Endothelial cell of umbilical vein (primary cell): Measurements from ENCODE around the gene GPR180.

Experiments
- EZH2 ChIP-seq: IDR thresholded peaks from 2 replicates; pipeline ENCODE4 v1.6.1; 2012; ENCODE audit warnings: borderline replicate concordance, low read depth, mild to moderate bottlenecking, moderate library complexity, low read length, inconsistent platforms; ENCODE audit not compliant: severe bottlenecking
- FOS ChIP-seq: IDR thresholded peaks from 2 replicates; pipeline ENCODE4 v1.6.1; 2011; ENCODE audit warnings: mild to moderate bottlenecking, low read length, moderate library complexity, borderline replicate concordance; ENCODE audit not compliant: insufficient read depth
- GATA2 ChIP-seq: IDR thresholded peaks from 2 replicates; pipeline ENCODE4 v1.7.0; 2011; ENCODE audit warnings: low read depth, mild to moderate bottlenecking, moderate library complexity, mixed read lengths, low read length; ENCODE audit not compliant: insufficient read length, insufficient read depth
- MAX ChIP-seq: IDR thresholded peaks from 2 replicates; pipeline ENCODE4 v1.6.1; 2011; ENCODE audit not compliant: insufficient read depth, insufficient read length
- MYC ChIP-seq: IDR thresholded peaks from one replicate; pipeline ENCODE4 v1.6.1; 2011; ENCODE audit warnings: mild to moderate bottlenecking, low read depth, low read length
- POLR2A ChIP-seq: IDR thresholded peaks from 2 replicates; pipeline ENCODE4 v1.6.1; 2012; ENCODE audit warnings: low read depth, mild to moderate bottlenecking, control low read depth, low read length
- POLR2AphosphoS5 ChIP-seq: IDR thresholded peaks from 2 replicates; pipeline ENCODE4 v1.6.1; 2012; ENCODE audit warnings: low read depth, mild to moderate bottlenecking, control low read depth, low read length, moderate library complexity; ENCODE audit not compliant: insufficient read depth
- TF ChIP-seq, protein P1 (sequence below), 2 donors: IDR thresholded peaks; 1 replicate in 1 of 2; 2 replicates in 1 of 2; pipeline ENCODE4 v1.5.1; 2011; ENCODE audit warnings: low read length in 2 of 2, mild to moderate bottlenecking in 2 of 2, moderate library complexity in 2 of 2, control low read depth in 1 of 2, inconsistent platforms in 1 of 2, low read depth in 1 of 2; ENCODE audit not compliant: insufficient read depth in 1 of 2; ENCODE audit errors: extremely low read depth in 1 of 2

- TF ChIP-seq, protein P1, sequence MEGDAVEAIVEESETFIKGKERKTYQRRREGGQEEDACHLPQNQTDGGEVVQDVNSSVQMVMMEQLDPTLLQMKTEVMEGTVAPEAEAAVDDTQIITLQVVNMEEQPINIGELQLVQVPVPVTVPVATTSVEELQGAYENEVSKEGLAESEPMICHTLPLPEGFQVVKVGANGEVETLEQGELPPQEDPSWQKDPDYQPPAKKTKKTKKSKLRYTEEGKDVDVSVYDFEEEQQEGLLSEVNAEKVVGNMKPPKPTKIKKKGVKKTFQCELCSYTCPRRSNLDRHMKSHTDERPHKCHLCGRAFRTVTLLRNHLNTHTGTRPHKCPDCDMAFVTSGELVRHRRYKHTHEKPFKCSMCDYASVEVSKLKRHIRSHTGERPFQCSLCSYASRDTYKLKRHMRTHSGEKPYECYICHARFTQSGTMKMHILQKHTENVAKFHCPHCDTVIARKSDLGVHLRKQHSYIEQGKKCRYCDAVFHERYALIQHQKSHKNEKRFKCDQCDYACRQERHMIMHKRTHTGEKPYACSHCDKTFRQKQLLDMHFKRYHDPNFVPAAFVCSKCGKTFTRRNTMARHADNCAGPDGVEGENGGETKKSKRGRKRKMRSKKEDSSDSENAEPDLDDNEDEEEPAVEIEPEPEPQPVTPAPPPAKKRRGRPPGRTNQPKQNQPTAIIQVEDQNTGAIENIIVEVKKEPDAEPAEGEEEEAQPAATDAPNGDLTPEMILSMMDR (IDR thresholded peaks at IDR 0.05; ENCODE audit: extremely low read depth in 1 of 2, insufficient read depth in 1 of 2, low read depth in 1 of 2, low read length in 2 of 2): no peak
- no peak for TF ChIP-seq MYC
- no peak for TF ChIP-seq POLR2A
- TF ChIP-seq MAX: no peak
- no peak for TF ChIP-seq EZH2
- TF ChIP-seq POLR2AphosphoS5: no peak
- TF ChIP-seq GATA2: no peak
- TF ChIP-seq FOS: no peak
These were observed 40.5 kb upstream of the GPR180 start for GRCh38 chr13:94561126-94561525.
